ENCODE measurements around the gene PRKACA. TPM values are rescaled to one million over a fixed set of nuclear protein-coding genes. Genes with fewer than 3 reads are reported as not detected.

Gene PRKACA
- total and polyA plus RNA-seq, 10 of the 15 experiments (the other 5 are each of a cell fraction or from before 2014, with no cell fraction given) = 0.53 to 68.5 (median 11.2) TPM

DNA sequence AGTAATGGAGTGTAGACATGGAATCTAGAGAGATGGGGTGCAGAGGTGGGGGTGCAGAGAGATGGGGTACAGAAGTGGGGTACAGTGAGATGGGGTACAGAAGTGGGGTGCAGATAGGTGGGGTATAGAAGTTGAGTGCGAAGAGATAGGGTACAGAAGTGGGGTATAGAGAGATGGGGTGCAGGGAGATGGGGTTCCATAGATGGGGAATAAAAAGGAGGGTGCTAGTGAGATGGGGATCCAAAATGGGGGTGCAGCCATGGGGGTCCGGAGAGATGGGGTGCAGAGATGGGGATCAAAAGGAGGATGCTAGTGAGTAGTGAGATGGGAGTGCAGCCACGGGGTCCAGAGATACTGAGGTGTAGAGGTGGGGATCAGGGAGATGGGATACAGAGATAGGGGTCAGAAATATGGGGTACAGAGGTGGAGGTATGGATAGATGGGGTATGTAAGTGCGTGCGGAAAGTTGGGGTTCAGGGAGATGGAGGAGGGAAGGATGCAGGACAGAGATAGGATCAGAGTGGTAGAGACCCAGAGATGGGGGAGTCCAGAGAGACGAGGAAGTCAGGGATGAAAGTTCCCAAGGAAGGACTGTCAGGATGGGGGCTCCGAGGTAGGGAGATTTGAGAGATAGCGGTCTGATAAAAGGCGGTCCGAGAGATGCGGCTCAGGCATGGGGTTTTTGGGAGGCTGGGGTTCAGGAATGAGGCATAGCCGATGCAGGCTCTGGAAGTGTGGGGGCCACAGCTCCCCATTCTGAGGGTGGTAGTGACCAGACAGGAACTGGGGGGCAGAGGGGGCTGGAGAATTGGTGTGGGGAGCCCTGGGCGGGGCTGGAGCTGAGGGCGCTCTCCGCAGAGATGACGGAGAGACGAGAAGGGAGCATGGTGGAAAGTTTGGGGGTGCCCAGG, 59.1 kb downstream of the PRKACA start:
- ChIA-PET RAD21 (ENCODE audit: unreplicated experiment) (interaction anchor here (0.7 to 2.1 kb wide), 11 partner anchors 11 to 179 kb away, joined by 3 to 12 read pairs (median 4); partner anchors contain the start of genes ASF1B, IL27RA and MISP3), SMC1A (ENCODE audit: uncharacterized antibody, unreplicated experiment) (interaction anchor here (1.1 to 2.6 kb wide), 10 partner anchors 10 to 178 kb away, joined by 3 to 20 read pairs (median 6); partner anchors contain the start of genes ASF1B, IL27RA and MISP3), POLR2A (interaction anchor here (0.6 to 1.0 kb wide), 3 partner anchors 9 to 103 kb away, joined by 3 to 4 read pairs (median 3); no protein-coding TSS in a partner anchor), CTCF (interaction anchor here (0.8 to 5.3 kb wide), 35 partner anchors 11 to 628 kb away, joined by 3 to 110 read pairs (median 4); partner anchors contain the start of genes ASF1B, IL27RA and MISP3)
- TF ChIP-seq TCF12 (IDR thresholded peaks at IDR 0.05; ENCODE audit: low read depth, low read length) = no peak
- TF ChIP-seq JUND (IDR thresholded peaks at IDR 0.05; ENCODE audit: low read depth, low read length) = no peak
- no peak for TF ChIP-seq TBL1XR1 (IDR thresholded peaks at IDR 0.05; ENCODE audit: low read depth, low read length)
- no peak for TF ChIP-seq TCF7 (IDR thresholded peaks at IDR 0.05; ENCODE audit: borderline replicate concordance)
- TF ChIP-seq MAX (IDR thresholded peaks at IDR 0.05; ENCODE audit: low read depth, low read length) = no peak
- no peak for TF ChIP-seq BMI1 (IDR thresholded peaks at IDR 0.05; ENCODE audit: borderline replicate concordance)
- no peak for TF ChIP-seq JUNB (IDR thresholded peaks at IDR 0.05)
- TF ChIP-seq RBBP5 (conservative IDR thresholded peaks at IDR 0.05) = no peak
- TF ChIP-seq ZNF384 (IDR thresholded peaks at IDR 0.05; ENCODE audit: borderline replicate concordance, low read depth, low read length) = no peak
- TF ChIP-seq STAT1 (conservative IDR thresholded peaks at IDR 0.05) = no peak
- TF ChIP-seq, protein P1, sequence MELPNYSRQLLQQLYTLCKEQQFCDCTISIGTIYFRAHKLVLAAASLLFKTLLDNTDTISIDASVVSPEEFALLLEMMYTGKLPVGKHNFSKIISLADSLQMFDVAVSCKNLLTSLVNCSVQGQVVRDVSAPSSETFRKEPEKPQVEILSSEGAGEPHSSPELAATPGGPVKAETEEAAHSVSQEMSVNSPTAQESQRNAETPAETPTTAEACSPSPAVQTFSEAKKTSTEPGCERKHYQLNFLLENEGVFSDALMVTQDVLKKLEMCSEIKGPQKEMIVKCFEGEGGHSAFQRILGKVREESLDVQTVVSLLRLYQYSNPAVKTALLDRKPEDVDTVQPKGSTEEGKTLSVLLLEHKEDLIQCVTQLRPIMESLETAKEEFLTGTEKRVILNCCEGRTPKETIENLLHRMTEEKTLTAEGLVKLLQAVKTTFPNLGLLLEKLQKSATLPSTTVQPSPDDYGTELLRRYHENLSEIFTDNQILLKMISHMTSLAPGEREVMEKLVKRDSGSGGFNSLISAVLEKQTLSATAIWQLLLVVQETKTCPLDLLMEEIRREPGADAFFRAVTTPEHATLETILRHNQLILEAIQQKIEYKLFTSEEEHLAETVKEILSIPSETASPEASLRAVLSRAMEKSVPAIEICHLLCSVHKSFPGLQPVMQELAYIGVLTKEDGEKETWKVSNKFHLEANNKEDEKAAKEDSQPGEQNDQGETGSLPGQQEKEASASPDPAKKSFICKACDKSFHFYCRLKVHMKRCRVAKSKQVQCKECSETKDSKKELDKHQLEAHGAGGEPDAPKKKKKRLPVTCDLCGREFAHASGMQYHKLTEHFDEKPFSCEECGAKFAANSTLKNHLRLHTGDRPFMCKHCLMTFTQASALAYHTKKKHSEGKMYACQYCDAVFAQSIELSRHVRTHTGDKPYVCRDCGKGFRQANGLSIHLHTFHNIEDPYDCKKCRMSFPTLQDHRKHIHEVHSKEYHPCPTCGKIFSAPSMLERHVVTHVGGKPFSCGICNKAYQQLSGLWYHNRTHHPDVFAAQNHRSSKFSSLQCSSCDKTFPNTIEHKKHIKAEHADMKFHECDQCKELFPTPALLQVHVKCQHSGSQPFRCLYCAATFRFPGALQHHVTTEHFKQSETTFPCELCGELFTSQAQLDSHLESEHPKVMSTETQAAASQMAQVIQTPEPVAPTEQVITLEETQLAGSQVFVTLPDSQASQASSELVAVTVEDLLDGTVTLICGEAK (IDR thresholded peaks at IDR 0.05; ENCODE audit: borderline replicate concordance) = no peak
- no peak for TF ChIP-seq KAT2A (conservative IDR thresholded peaks at IDR 0.05; ENCODE audit: control insufficient read depth, low read depth, low read length)
- TF ChIP-seq ELK1 (IDR thresholded peaks at IDR 0.05; ENCODE audit: low read depth, low read length) = no peak
- TF ChIP-seq SMC3 (IDR thresholded peaks at IDR 0.05; ENCODE audit: borderline replicate concordance, low read length) = no peak
- TF ChIP-seq CBFB (IDR thresholded peaks at IDR 0.05; ENCODE audit: low read depth) = no peak
- TF ChIP-seq KDM1A (IDR thresholded peaks at IDR 0.05; ENCODE audit: borderline replicate concordance) = no peak
- no peak for TF ChIP-seq SMARCA5 (IDR thresholded peaks at IDR 0.05)
- TF ChIP-seq SUPT20H (IDR thresholded peaks at IDR 0.05; ENCODE audit: borderline replicate concordance, control insufficient read depth, low read depth, low read length) = no peak
- TF ChIP-seq ZNF207 (IDR thresholded peaks at IDR 0.05; ENCODE audit: borderline replicate concordance) = no peak
- no TSS peak for BruUV-seq (replicated peaks)
- FAIRE-seq (no peak), ATAC-seq (no peak), DNase-seq (ENCODE audit: low read depth, low spot score) (no peak)
- Histone ChIP-seq H3K27me3 (replicated peaks in 1 of 2; ENCODE audit: control insufficient read depth in 2 of 2, insufficient read depth in 2 of 2, low read length in 1 of 2) (peaks cover 0 to 6% of the 10 kb centered on the region in 2 experiments), H3K79me2 (ENCODE audit: control insufficient read depth, insufficient read depth, low read length) (no peaks in the 10 kb centered on the region), H3K4me3 (no peak overlapping the region), H3K9me3 (replicated peaks; ENCODE audit: control insufficient read depth, insufficient read depth, low read length) (no peaks in the 10 kb centered on the region), H2AFZ (ENCODE audit: control insufficient read depth, low read depth, low read length) (no peak overlapping the region), H3K27ac (ENCODE audit: control insufficient read depth, insufficient read depth) (no peak overlapping the region), H3K36me3 (ENCODE audit: control insufficient read depth in 2 of 2, insufficient read depth in 2 of 2, low read length in 1 of 2) (no peaks in the 10 kb centered on the region), H4K20me1 (ENCODE audit: control insufficient read depth, insufficient read depth) (no peaks in the 10 kb centered on the region; the same call in 1 of the 2 replicates), H3K9ac (ENCODE audit: control insufficient read depth, insufficient read depth, low read length) (no peak overlapping the region), H3K4me2 (ENCODE audit: control insufficient read depth, insufficient read depth) (no peak overlapping the region), H3K4me1 (ENCODE audit: control insufficient read depth, insufficient read depth, low read length) (no peaks in the 10 kb centered on the region)
- intact Hi-C loops (cut with micrococcal nuclease; ENCODE audit: unreplicated experiment) (no loop called here), in situ Hi-C loops (cut with MboI) (loop anchor here (25.0 kb wide), 1 partner anchor 771 kb away; no protein-coding TSS in a partner anchor)
- 15% methylated on average over 13 of the region's 17 CpGs for WGBS (ENCODE audit: insufficient coverage, insufficient replicate concordance, low lambda C conversion rate, missing lambda C conversion rate)

All from GM12878 (cell line).